ENCODE measurements around the gene LAX1.
"Not testable (repeated sequence)": the region's sequence is repeated elsewhere in the genome, so short reads cannot be mapped to it uniquely, and the experiment has no call there.

Gene LAX1

DNA sequence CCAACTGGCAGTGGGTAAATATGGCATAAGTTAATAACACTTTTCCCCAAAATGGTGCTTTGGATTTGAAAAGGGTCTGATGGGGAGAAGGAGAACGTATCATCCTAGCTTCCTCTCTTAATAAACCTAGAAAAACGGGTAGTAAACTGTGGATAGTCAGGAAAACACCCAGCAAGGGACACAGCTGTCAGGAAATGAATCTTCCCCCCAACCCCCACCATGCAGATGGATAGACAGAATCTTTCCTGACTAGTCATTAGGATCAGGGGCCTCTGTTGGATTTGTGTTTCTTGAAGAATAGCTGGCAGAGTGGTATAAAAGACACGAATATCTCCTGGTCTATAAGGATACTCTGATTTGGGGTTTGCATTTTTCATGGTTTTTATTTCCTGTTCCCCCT is 22.5 kb upstream of the LAX1 start:
- no peak for TF ChIP-seq ZFX (IDR thresholded peaks at IDR 0.05; ENCODE audit: borderline replicate concordance)
- TF ChIP-seq, protein P1, sequence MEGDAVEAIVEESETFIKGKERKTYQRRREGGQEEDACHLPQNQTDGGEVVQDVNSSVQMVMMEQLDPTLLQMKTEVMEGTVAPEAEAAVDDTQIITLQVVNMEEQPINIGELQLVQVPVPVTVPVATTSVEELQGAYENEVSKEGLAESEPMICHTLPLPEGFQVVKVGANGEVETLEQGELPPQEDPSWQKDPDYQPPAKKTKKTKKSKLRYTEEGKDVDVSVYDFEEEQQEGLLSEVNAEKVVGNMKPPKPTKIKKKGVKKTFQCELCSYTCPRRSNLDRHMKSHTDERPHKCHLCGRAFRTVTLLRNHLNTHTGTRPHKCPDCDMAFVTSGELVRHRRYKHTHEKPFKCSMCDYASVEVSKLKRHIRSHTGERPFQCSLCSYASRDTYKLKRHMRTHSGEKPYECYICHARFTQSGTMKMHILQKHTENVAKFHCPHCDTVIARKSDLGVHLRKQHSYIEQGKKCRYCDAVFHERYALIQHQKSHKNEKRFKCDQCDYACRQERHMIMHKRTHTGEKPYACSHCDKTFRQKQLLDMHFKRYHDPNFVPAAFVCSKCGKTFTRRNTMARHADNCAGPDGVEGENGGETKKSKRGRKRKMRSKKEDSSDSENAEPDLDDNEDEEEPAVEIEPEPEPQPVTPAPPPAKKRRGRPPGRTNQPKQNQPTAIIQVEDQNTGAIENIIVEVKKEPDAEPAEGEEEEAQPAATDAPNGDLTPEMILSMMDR (IDR thresholded peaks at IDR 0.05), result no peak
- no peak overlapping the region for H3K27ac ChIP-seq

DNA sequence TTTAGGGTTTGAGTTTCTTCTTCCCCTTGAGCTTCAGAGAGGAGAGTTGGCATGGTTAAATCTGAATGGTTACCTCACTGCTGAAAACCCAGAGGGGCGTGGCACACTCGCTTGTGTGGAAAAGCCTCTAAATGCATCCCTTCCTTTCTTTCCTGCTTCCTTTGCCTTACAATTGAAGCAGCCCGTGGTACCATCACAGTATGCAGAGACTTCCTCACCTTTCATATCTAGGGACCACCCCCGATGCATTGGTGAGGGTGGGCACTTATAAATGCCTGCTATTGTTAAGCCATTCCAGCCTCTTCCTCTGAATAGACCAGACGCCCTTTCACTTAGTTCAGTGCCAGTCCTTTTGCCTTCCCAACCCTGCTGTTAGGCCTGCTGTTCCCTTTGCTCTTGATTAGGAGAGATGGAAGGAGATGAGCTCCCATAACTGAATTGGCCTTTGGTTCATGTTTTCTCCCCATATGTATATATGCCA is 21.9 kb upstream of the LAX1 start:
- TF ChIP-seq, protein P1 (IDR thresholded peaks at IDR 0.05), result no peak
- TF ChIP-seq ZFX (IDR thresholded peaks at IDR 0.05; ENCODE audit: borderline replicate concordance), result no peak

DNA sequence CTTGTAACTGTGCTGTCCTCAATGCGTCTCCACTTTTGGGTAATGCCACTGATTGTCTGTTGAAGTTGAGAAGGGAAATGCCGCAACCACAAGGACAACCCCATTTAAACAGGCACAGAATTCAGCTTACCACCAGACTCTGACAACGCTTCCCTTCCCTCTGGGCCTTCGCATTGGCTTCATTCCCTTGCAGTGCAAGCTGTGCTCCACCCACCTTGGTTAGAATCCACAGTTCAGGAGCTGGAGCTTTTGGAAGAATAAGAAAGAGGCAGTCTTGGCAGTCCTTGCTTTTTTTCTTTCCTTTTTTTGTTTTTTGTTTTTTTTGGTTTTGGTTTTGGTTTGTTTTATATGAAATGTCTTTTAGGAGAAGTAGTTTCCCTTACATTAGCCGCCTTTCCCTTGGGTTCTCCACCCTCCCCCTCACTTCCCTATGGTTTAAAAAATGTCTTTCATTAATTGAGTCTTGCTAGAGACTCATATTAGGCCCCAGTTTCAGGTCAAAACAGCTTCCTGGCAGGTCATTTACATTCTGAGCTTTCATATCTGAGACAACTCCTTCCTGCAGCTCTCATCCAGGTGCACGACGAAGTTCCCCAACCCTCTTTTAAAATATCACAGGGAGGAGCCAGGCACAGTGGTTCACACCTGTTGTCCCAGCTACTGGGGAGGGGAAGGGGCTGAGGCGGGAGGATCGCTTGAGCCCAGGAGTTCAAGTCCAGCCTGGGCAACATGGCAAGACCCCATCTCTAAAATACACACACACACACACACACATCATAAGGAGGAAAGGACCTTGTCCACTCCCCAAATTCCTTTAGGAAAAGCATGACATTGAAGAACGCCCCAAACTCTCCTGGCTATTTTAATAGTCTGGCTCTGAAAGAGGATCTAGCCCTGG is 20.7 kb upstream of the LAX1 start:
- no peak overlapping the region for H3K27ac ChIP-seq
- no peak for TF ChIP-seq ZFX (IDR thresholded peaks at IDR 0.05; ENCODE audit: borderline replicate concordance)
- TF ChIP-seq, protein P1 (IDR thresholded peaks at IDR 0.05), result no peak

More for the DNA sequence above, 21.9 kb upstream of the LAX1 start:
- H3K27ac ChIP-seq, result no peak overlapping the region

DNA sequence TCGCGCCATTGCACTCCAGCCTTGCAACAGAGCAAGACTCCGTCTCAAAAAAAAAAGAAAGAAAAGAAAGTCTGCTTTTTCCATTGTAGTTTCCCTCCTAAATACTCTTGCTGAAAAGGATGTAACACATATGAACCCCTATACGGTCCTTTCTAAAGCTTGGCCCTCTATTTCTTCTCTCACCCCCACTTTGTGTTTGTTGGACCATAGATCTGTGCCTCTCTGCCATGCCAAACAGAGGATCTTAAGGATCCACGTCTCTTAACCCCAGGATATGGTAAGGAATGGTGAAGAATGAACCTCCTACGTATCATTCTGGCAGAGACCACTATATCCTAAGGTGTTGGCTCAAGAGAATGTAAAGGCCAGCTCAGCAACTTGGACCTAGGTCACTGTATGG is 18.7 kb upstream of the LAX1 start:
- H3K27ac ChIP-seq, result no peak overlapping the region
- no peak for TF ChIP-seq ZFX (IDR thresholded peaks at IDR 0.05; ENCODE audit: borderline replicate concordance)
- TF ChIP-seq, protein P1 (IDR thresholded peaks at IDR 0.05), result no peak

DNA sequence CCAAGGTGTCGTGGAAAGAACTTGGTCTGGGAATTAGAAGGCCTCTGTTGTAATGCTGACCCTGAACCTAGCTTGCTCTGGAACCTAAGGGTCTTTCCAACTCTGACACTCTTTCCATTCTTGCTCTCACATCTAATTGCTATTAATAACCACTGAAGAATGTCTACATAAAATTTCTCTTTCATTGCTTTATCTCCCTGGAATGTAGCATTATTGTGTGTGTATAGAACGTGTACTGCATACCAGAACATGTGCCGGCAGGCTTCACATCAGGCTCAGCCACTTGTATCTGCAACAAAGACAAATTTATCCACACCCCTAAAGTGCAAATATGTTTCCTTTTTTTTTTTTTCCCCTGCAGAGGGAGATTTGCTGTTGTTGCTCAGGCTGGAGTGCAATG is 13.9 kb upstream of the LAX1 start:
- H3K27ac ChIP-seq, result no peak overlapping the region
- TF ChIP-seq, protein P1 (IDR thresholded peaks at IDR 0.05), result no peak
- TF ChIP-seq ZFX (IDR thresholded peaks at IDR 0.05; ENCODE audit: borderline replicate concordance), result no peak

DNA sequence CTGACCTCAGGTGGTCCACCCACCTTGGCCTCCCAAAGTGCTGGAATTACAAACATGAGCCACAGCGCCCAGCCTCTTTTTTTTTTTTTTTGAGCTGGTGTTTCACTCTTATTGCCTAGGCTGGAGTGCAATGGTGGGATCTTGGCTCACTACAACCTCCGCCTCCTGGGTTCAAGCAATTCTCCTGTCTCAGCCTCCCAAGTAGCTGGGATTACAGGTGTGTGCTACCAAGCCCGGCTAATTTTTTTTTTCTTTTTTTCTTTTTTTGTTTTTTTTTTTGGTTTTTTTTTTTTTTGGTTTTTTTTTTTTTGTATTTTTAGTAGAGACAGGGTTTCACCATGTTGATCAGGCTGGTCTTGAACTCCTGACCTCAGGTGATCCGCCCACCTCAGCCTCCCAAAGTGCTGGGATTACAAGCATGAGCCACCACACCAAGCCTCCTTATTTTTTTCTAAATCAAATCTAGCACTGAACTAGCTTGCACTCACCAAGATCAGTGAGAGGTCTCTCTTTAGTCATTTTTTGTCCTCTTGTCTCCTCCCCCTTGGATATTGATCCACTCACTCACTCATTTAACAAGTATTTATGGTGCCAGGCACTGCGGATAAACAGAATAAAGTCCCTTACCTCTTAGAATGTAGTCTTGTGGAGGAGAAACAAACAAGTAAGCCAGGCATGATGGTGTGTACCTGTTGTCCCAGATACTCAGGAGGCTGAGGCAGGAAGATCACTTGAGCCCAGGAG is 13.2 kb upstream of the LAX1 start:
- not testable (repeated sequence) for H3K27ac ChIP-seq

DNA sequence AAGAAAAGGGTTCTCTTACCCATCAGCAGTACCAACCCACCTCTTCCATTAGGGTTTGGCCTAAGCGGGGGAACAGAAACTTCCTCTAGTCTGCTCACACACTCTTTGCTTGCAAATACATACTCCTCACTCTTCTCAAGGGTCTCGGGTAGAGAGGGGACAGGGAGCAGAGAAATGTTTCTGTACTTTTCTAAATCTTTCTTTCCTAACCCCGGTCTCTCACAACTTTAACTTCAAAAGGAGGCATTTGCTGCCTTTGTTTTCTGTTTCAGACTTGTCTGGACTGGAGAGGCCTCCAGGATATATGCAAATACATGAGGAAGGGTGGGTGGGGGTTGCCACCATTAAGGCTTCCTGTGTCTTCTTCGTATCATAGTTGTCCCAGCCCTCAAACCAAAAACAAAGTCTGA is 10.5 kb upstream of the LAX1 start:
- H3K27ac ChIP-seq, result no peak overlapping the region
- TF ChIP-seq, protein P1 (IDR thresholded peaks at IDR 0.05), result no peak
- TF ChIP-seq ZFX (IDR thresholded peaks at IDR 0.05; ENCODE audit: borderline replicate concordance), result no peak
